Measurements from ENCODE around the gene KHSRP.

GRCh38 chr19:6402837-6403608 is 21.6 kb downstream of the KHSRP start:
- no peak for TF ChIP-seq CTCF (IDR thresholded peaks at IDR 0.05; ENCODE audit: low read length)
- TF ChIP-seq EZH2 (IDR thresholded peaks at IDR 0.05; ENCODE audit: borderline replicate concordance, low read length): no peak
